H9 (cell line): ENCODE measurements around the gene KISS1R. TPM values are rescaled to one million over a fixed set of nuclear protein-coding genes. Genes with fewer than 3 reads are reported as not detected.

Source experiments
- DNase-seq: peaks from one replicate; pipeline ENCODE4 v3.0.0-alpha.2; 2017
- H2AFZ ChIP-seq: one replicate; pipeline ENCODE4 v1.6.1; 2013; ENCODE audit warnings: mild to moderate bottlenecking, low read length, control low read depth, moderate library complexity
- H2AK5ac ChIP-seq: 2 replicates; pipeline ENCODE4 v1.6.1; 2013; ENCODE audit warnings: low read length, control low read depth, mixed read lengths; ENCODE audit not compliant: insufficient read length
- H2BK120ac ChIP-seq: one replicate; pipeline ENCODE4 v1.6.1; 2013; ENCODE audit warnings: low read depth, mild to moderate bottlenecking, low read length, control low read depth, inconsistent platforms; ENCODE audit not compliant: poor library complexity, severe bottlenecking
- H2BK12ac ChIP-seq: 2 replicates; pipeline ENCODE4 v1.6.1; 2013; ENCODE audit warnings: low read length, control low read depth, mixed read lengths, low read depth; ENCODE audit not compliant: insufficient read length
- H2BK15ac ChIP-seq: 2 replicates; pipeline ENCODE4 v1.6.1; 2013; ENCODE audit warnings: low read depth, low read length, control low read depth
- H2BK20ac ChIP-seq: one replicate; pipeline ENCODE4 v1.6.1; 2013; ENCODE audit warnings: low read depth, mild to moderate bottlenecking, low read length, control low read depth, inconsistent platforms; ENCODE audit not compliant: poor library complexity, severe bottlenecking
- H2BK5ac ChIP-seq: 2 replicates; pipeline ENCODE4 v1.6.1; 2013; ENCODE audit warnings: low read length, control low read depth, mixed read lengths; ENCODE audit not compliant: insufficient read length
- H3K14ac ChIP-seq: 2 replicates; pipeline ENCODE4 v1.6.1; 2013; ENCODE audit warnings: low read length, control low read depth; ENCODE audit not compliant: insufficient read depth
- H3K18ac ChIP-seq: 2 replicates; pipeline ENCODE4 v1.6.1; 2013; ENCODE audit warnings: low read depth, mild to moderate bottlenecking, mixed read lengths, low read length, control low read depth; ENCODE audit not compliant: insufficient read length
- H3K23ac ChIP-seq: 2 replicates; pipeline ENCODE4 v1.6.1; 2013; ENCODE audit warnings: low read length, control low read depth, mixed read lengths, low read depth; ENCODE audit not compliant: insufficient read length
- H3K23me2 ChIP-seq: 2 replicates; pipeline ENCODE4 v1.6.1; 2013; ENCODE audit warnings: low read depth, mild to moderate bottlenecking, mixed read lengths, low read length, control low read depth; ENCODE audit not compliant: insufficient read length, poor library complexity, severe bottlenecking
- H3K27ac ChIP-seq: 2 replicates; pipeline ENCODE4 v1.5.1; 2013; ENCODE audit warnings: low read length, control low read depth, mixed read lengths, low read depth; ENCODE audit not compliant: insufficient read length
- H3K27me3 ChIP-seq: 2 replicates; pipeline ENCODE4 v1.6.1; 2013; ENCODE audit warnings: low read length, control low read depth, inconsistent platforms; ENCODE audit not compliant: insufficient read depth
- H3K4ac ChIP-seq: 2 replicates; pipeline ENCODE4 v1.6.1; 2013; ENCODE audit warnings: low read depth, mild to moderate bottlenecking, control low read depth, inconsistent platforms, low read length, moderate library complexity
- H3K4me1 ChIP-seq: 2 replicates; pipeline ENCODE4 v1.6.1; 2013; ENCODE audit warnings: low read length, control low read depth, inconsistent platforms; ENCODE audit not compliant: insufficient read depth
- H3K4me2 ChIP-seq: 2 replicates; pipeline ENCODE4 v1.6.1; 2013; ENCODE audit warnings: low read length, control low read depth, mixed read lengths; ENCODE audit not compliant: insufficient read length, insufficient read depth
- H3K56ac ChIP-seq: 2 replicates; pipeline ENCODE4 v1.6.1; 2013; ENCODE audit warnings: low read depth, mild to moderate bottlenecking, mixed read lengths, low read length, control low read depth; ENCODE audit not compliant: insufficient read length
- H3K79me1 ChIP-seq: 2 replicates; pipeline ENCODE4 v1.6.1; 2013; ENCODE audit warnings: low read depth, mild to moderate bottlenecking, moderate library complexity, low read length, control low read depth, inconsistent platforms; ENCODE audit not compliant: insufficient read depth, poor library complexity, severe bottlenecking
- H3K79me2 ChIP-seq: 2 replicates; pipeline ENCODE4 v1.6.1; 2013; ENCODE audit warnings: low read length, control low read depth, inconsistent platforms; ENCODE audit not compliant: insufficient read depth
- H3K9ac ChIP-seq: 2 replicates; pipeline ENCODE4 v1.6.1; 2013; ENCODE audit warnings: low read length, control low read depth, mixed read lengths; ENCODE audit not compliant: insufficient read length; ENCODE audit errors: extremely low read depth
- H3K9me3 ChIP-seq: one replicate; pipeline ENCODE4 v1.6.1; 2013; ENCODE audit warnings: low read depth, low read length, inconsistent platforms; ENCODE audit not compliant: control insufficient read depth
- H3T11ph ChIP-seq: one replicate; pipeline ENCODE4 v1.6.1; 2013; ENCODE audit warnings: mild to moderate bottlenecking, low read length, control low read depth, inconsistent platforms
- H4K20me1 ChIP-seq: one replicate; pipeline ENCODE4 v1.6.1; 2013; ENCODE audit not compliant: control insufficient read depth, insufficient read length, insufficient read depth
- H4K5ac ChIP-seq: 2 replicates; pipeline ENCODE4 v1.6.1; 2013; ENCODE audit warnings: low read depth, mild to moderate bottlenecking, mixed read lengths, low read length, control low read depth; ENCODE audit not compliant: insufficient read length
- H4K8ac ChIP-seq: replicated peaks from 2 replicates; pipeline ENCODE4 v1.6.1; 2013; ENCODE audit warnings: low read length, control low read depth, mixed read lengths, low read depth; ENCODE audit not compliant: insufficient read length
- H4K91ac ChIP-seq: 2 replicates; pipeline ENCODE4 v1.6.1; 2013; ENCODE audit warnings: low read depth, mild to moderate bottlenecking, moderate library complexity, mixed read lengths, low read length, control low read depth; ENCODE audit not compliant: insufficient read length
- H3K27ac Mint-ChIP-seq, 3 experiments: 2 replicates in 2 of 3; 3 replicates in 1 of 3; pipeline ENCODE4 v1.8.0; 2020 to 2021; ENCODE audit warnings: mixed read lengths in 3 of 3, mild to moderate bottlenecking in 1 of 3, moderate library complexity in 1 of 3
- H3K27me3 Mint-ChIP-seq: 2 replicates; pipeline ENCODE4 v1.8.0; 2021; ENCODE audit warnings: low read depth, mild to moderate bottlenecking, moderate library complexity, mixed read lengths
- H3K36me3 Mint-ChIP-seq, 3 experiments: 2 replicates in 2 of 3; 3 replicates in 1 of 3; pipeline ENCODE4 v1.8.0; 2020 to 2021; ENCODE audit warnings: low read depth in 3 of 3, mixed read lengths in 3 of 3; ENCODE audit not compliant: insufficient read depth in 1 of 3
- H3K4me1 Mint-ChIP-seq, 2 experiments: 2 replicates each; pipeline ENCODE4 v1.8.0; 2020; ENCODE audit warnings: mixed read lengths in 2 of 2
- H3K4me3 Mint-ChIP-seq, 2 experiments: 2 replicates in 1 of 2; 3 replicates in 1 of 2; pipeline ENCODE4 v1.8.0; 2020 to 2021; ENCODE audit warnings: mild to moderate bottlenecking in 2 of 2, mixed read lengths in 2 of 2, moderate library complexity in 1 of 2
- H3K9me3 Mint-ChIP-seq, 2 experiments: 2 replicates in 1 of 2; 3 replicates in 1 of 2; pipeline ENCODE4 v1.8.0; 2020; ENCODE audit warnings: mild to moderate bottlenecking in 2 of 2, mixed read lengths in 2 of 2, moderate library complexity in 1 of 2
- CTCF ChIP-seq: fragments of 200-600 bp; sonication (generic); conservative IDR thresholded peaks from 3 replicates; pipeline ENCODE4 v1.8.0; 2021; ENCODE audit warnings: antibody characterized with exemption, mild to moderate bottlenecking
- WGBS: extraction: QIAGEN DNeasy Blood & Tissue Kit; methylation state at CpG from one replicate; pipeline ENCODE4 v1.1.7; 2013; ENCODE audit warnings: missing lambda C conversion rate, low lambda C conversion rate, mixed read lengths; ENCODE audit not compliant: insufficient read length; ENCODE audit errors: extremely low coverage; 5-methylcytosine and 5-hydroxymethylcytosine counted together
- total RNA-seq: library from RNA; stranded (reverse); gene quantifications from 2 replicates; pipeline ENCODE4 v1.2.1, GENCODE V29; 2021

KISS1R gene
- total RNA-seq, 1 experiment from 2014 or later: 3.3 TPM

- no peak overlapping the region for H4K5ac ChIP-seq
- WGBS: no CpG with 5 or more reads among the region's 34 CpGs
- H2BK5ac ChIP-seq: no peak overlapping the region
- H3K79me1 ChIP-seq: no peaks in the 10 kb centered on the region
- H3K56ac ChIP-seq: no peak overlapping the region
- H4K8ac ChIP-seq: no peak overlapping the region
- H3K9ac ChIP-seq: no peak overlapping the region
- Mint-ChIP-seq H3K36me3 (peaks cover 20 to 47% (median 35%) of the 10 kb centered on the region in 3 experiments), H3K27me3 (peaks cover 1% of the 10 kb centered on the region; the same call in 1 of the 2 replicates), H3K4me1 (peaks cover 8 to 24% of the 10 kb centered on the region in 2 experiments), H3K27ac (no peak overlapping the region; a peak in 1 of 7 replicates), H3K9me3 (peaks cover 6 to 7% of the 10 kb centered on the region in 2 experiments), H3K4me3 (no peak overlapping the region)
- H4K91ac ChIP-seq: no peak overlapping the region
- no peak for DNase-seq
- TF ChIP-seq CTCF: no peak
- H3K79me2 ChIP-seq: no peaks in the 10 kb centered on the region
- H3K4ac ChIP-seq: no peak overlapping the region
- no peak overlapping the region for H3T11ph ChIP-seq
- no peak overlapping the region for H2BK20ac ChIP-seq
- H2BK15ac ChIP-seq: no peak overlapping the region
- H2AK5ac ChIP-seq: no peak overlapping the region
- H3K27me3 ChIP-seq: no peaks in the 10 kb centered on the region
- H3K14ac ChIP-seq: no peak overlapping the region
- no peak overlapping the region for H3K23ac ChIP-seq
- H2BK120ac ChIP-seq: no peak overlapping the region
- H3K27ac ChIP-seq: no peak overlapping the region
- no peak overlapping the region for H2AFZ ChIP-seq
- H3K18ac ChIP-seq: no peak overlapping the region
- H3K9me3 ChIP-seq: no peaks in the 10 kb centered on the region
- no peaks in the 10 kb centered on the region for H4K20me1 ChIP-seq
- H3K4me1 ChIP-seq: no peaks in the 10 kb centered on the region
- no peaks in the 10 kb centered on the region for H3K23me2 ChIP-seq
- H3K4me2 ChIP-seq: no peak overlapping the region
- H2BK12ac ChIP-seq: no peak overlapping the region
These were observed 48.5 kb upstream of the KISS1R start for GRCh38 chr19:868458-869244.
